Activated gamma-delta T cell treated with anti-CD3 and anti-CD28 coated beads, Interleukin-2, amount 50 U/mL, for 16 hours (primary cell): ENCODE data around the gene HABP2.

Source experiments
- DNase-seq: peaks from one replicate; pipeline ENCODE4 v3.0.0-alpha.2; 2020; ENCODE audit warnings: low read depth

Gene HABP2

GRCh38 chr10:113552701-113553100, at the start of gene HABP2:
HABP2 (plus strand) TSS chr10:113553053; CDS start chr10:113553122, 69 bp downstream.
- DNase-seq = no peak

- DNase-seq = no peak
Measured at GRCh38 chr10:113503930-113504329, 48.9 kb upstream of the HABP2 start.

- DNase-seq = no peak
Measured at GRCh38 chr10:113504423-113504822, 48.4 kb upstream of the HABP2 start.

GRCh38 chr10:113506476-113506875, 46.4 kb upstream of the HABP2 start:
- DNase-seq = no peak

- DNase-seq = no peak
Measured at GRCh38 chr10:113511419-113511818, 41.4 kb upstream of the HABP2 start.

GRCh38 chr10:113515161-113515560, 37.7 kb upstream of the HABP2 start:
- no peak for DNase-seq

- DNase-seq = no peak
Measured at GRCh38 chr10:113515601-113516000, 37.3 kb upstream of the HABP2 start.

GRCh38 chr10:113516061-113516460, 36.8 kb upstream of the HABP2 start:
- no peak for DNase-seq

- DNase-seq = no peak
Measured at GRCh38 chr10:113517165-113517900, 35.5 kb upstream of the HABP2 start.

- no peak for DNase-seq
Measured at GRCh38 chr10:113517901-113518260, 35.0 kb upstream of the HABP2 start.

- no peak for DNase-seq
Measured at GRCh38 chr10:113518415-113518814, 34.4 kb upstream of the HABP2 start.

GRCh38 chr10:113518816-113519591, 33.8 kb upstream of the HABP2 start:
- DNase-seq = no peak

GRCh38 chr10:113519681-113520115, 33.2 kb upstream of the HABP2 start:
- DNase-seq = no peak

GRCh38 chr10:113520261-113520660, 32.6 kb upstream of the HABP2 start:
- no peak for DNase-seq

GRCh38 chr10:113520690-113521474, 32.0 kb upstream of the HABP2 start:
- DNase-seq = no peak

GRCh38 chr10:113521475-113521795, 31.4 kb upstream of the HABP2 start:
- DNase-seq = no peak

- DNase-seq = no peak
Measured at GRCh38 chr10:113522460-113522859, 30.4 kb upstream of the HABP2 start.

- DNase-seq = no peak
Measured at GRCh38 chr10:113523071-113523470, 29.8 kb upstream of the HABP2 start.

- DNase-seq = no peak
Measured at GRCh38 chr10:113523628-113524027, 29.2 kb upstream of the HABP2 start.

GRCh38 chr10:113524120-113524519, 28.7 kb upstream of the HABP2 start:
- no peak for DNase-seq

- DNase-seq = no peak
Measured at GRCh38 chr10:113524539-113525490, 28.0 kb upstream of the HABP2 start.

- no peak for DNase-seq
Measured at GRCh38 chr10:113525713-113526112, 27.1 kb upstream of the HABP2 start.
